WTC11 (cell line): Measurements from ENCODE around the gene NOS1. TPM values are rescaled to one million over a fixed set of nuclear protein-coding genes. Genes with fewer than 3 reads are reported as not detected.

Experiments used
- ATAC-seq: fragments of 200-7000 bp; cut with Tn5 transposase; 2 replicates; pipeline ENCODE4 v1.10.0; 2021; ENCODE audit warnings: mild to moderate bottlenecking, moderate library complexity
- CTCF ChIA-PET: fragments of 300-600 bp; sonication (Branson Sonifier 250); formaldehyde crosslinking; loops from one replicate; lab custom pipeline; 2021; ENCODE audit warnings: antibody characterized with exemption; lab: Charles Lee
- POLR2A ChIA-PET: fragments of 350-600 bp; sonication (Branson Sonifier 250); formaldehyde crosslinking; loops from one replicate; lab custom pipeline; 2021; ENCODE audit warnings: antibody characterized with exemption; lab: Charles Lee
- DNase-seq: peaks from one replicate; pipeline ENCODE4 v3.0.0; 2021; ENCODE audit warnings: low spot score
- H3K27ac Mint-ChIP-seq: 2 replicates; pipeline ENCODE4 v1.8.0; 2021; ENCODE audit warnings: mixed read lengths
- H3K27me3 Mint-ChIP-seq: 2 replicates; pipeline ENCODE4 v1.8.0; 2021; ENCODE audit warnings: low read depth, mild to moderate bottlenecking, moderate library complexity, mixed read lengths
- H3K36me3 Mint-ChIP-seq: 2 replicates; pipeline ENCODE4 v1.8.0; 2021; ENCODE audit warnings: mixed read lengths
- H3K4me1 Mint-ChIP-seq: 2 replicates; pipeline ENCODE4 v1.8.0; 2022; ENCODE audit warnings: mixed read lengths
- H3K4me3 Mint-ChIP-seq: 2 replicates; pipeline ENCODE4 v1.8.0; 2021; ENCODE audit warnings: mild to moderate bottlenecking, moderate library complexity, mixed read lengths
- H3K9me3 Mint-ChIP-seq: 2 replicates; pipeline ENCODE4 v1.8.0; 2021; ENCODE audit warnings: mixed read lengths
- EMX1 ChIP-seq: fragments of 250-450 bp; sonication (Bioruptor Pico); IDR thresholded peaks from 2 replicates; pipeline ENCODE4 v1.8.0; 2021; ENCODE audit warnings: mild to moderate bottlenecking
- HMGA2 ChIP-seq: fragments of 250-450 bp; sonication (Bioruptor Pico); IDR thresholded peaks from 2 replicates; pipeline ENCODE4 v1.4.0; 2021; ENCODE audit warnings: mild to moderate bottlenecking, moderate library complexity
- TCF7 ChIP-seq: sonication (generic); formaldehyde crosslinking; IDR thresholded peaks from 2 replicates; pipeline ENCODE4 v1.8.0; 2022; ENCODE audit warnings: mild to moderate bottlenecking, low read depth, missing genetic modification reagents, moderate library complexity
- ZNF263 ChIP-seq: sonication (generic); formaldehyde crosslinking; IDR thresholded peaks from 2 replicates; pipeline ENCODE4 v1.8.1; 2022; ENCODE audit warnings: low read depth, mild to moderate bottlenecking, moderate library complexity, missing genetic modification reagents
- ZNF423 ChIP-seq: fragments of 250-450 bp; sonication (Bioruptor Pico); IDR thresholded peaks from 2 replicates; pipeline ENCODE4 v2.1.2; 2022; ENCODE audit warnings: mild to moderate bottlenecking, moderate library complexity
- total RNA-seq: library from RNA; stranded (reverse); gene quantifications from 3 replicates; pipeline ENCODE4 v1.2.3, GENCODE V29; 2021
- TF ChIP-seq, protein P1 (sequence below): sonication (generic); formaldehyde crosslinking; IDR thresholded peaks from 2 replicates; pipeline ENCODE4 v1.8.0; 2023; ENCODE audit warnings: missing genetic modification reagents
- TF ChIP-seq, protein P2 (sequence below): sonication (generic); formaldehyde crosslinking; conservative IDR thresholded peaks from 2 replicates; pipeline ENCODE4 v1.8.1; 2022; ENCODE audit warnings: mild to moderate bottlenecking, missing genetic modification reagents
- TF ChIP-seq, protein P3 (sequence below): sonication (generic); formaldehyde crosslinking; IDR thresholded peaks from 2 replicates; pipeline ENCODE4 v1.8.1; 2022; ENCODE audit warnings: low read depth, missing genetic modification reagents, borderline replicate concordance
- TF ChIP-seq, protein P4 (sequence below): fragments of 250-450 bp; sonication (Bioruptor Pico); IDR thresholded peaks from 2 replicates; pipeline ENCODE4 v1.9.0; 2021; ENCODE audit warnings: moderate library complexity, mild to moderate bottlenecking, inconsistent platforms, borderline replicate concordance
- TF ChIP-seq, protein P5 (sequence below): sonication (generic); formaldehyde crosslinking; IDR thresholded peaks from 2 replicates; pipeline ENCODE4 v1.8.1; 2023; ENCODE audit warnings: mild to moderate bottlenecking, missing genetic modification reagents, moderate library complexity
- TF ChIP-seq, protein P6 (sequence below): sonication (generic); formaldehyde crosslinking; IDR thresholded peaks from 2 replicates; pipeline ENCODE4 v1.8.1; 2023; ENCODE audit warnings: mild to moderate bottlenecking, missing genetic modification reagents, moderate library complexity
- TF ChIP-seq, protein P7 (sequence below): sonication (generic); formaldehyde crosslinking; IDR thresholded peaks from 2 replicates; pipeline ENCODE4 v1.8.0; 2022; ENCODE audit warnings: mild to moderate bottlenecking, missing genetic modification reagents
- TF ChIP-seq, protein P8 (sequence below): sonication (generic); formaldehyde crosslinking; IDR thresholded peaks from 2 replicates; pipeline ENCODE4 v1.8.0; 2023; ENCODE audit warnings: missing genetic modification reagents, mild to moderate bottlenecking, borderline replicate concordance
- TF ChIP-seq, protein P9 (sequence below): sonication (generic); formaldehyde crosslinking; IDR thresholded peaks from 2 replicates; pipeline ENCODE4 v1.8.1; 2023; ENCODE audit warnings: mild to moderate bottlenecking, missing genetic modification reagents
- TF ChIP-seq, protein P10 (sequence below): sonication (generic); formaldehyde crosslinking; IDR thresholded peaks from 2 replicates; pipeline ENCODE4 v1.8.1; 2022; ENCODE audit warnings: mild to moderate bottlenecking, missing genetic modification reagents, moderate library complexity, borderline replicate concordance
- TF ChIP-seq, protein P11 (sequence below): sonication (generic); formaldehyde crosslinking; IDR thresholded peaks from 2 replicates; pipeline ENCODE4 v1.8.1; 2022; ENCODE audit warnings: low read depth, mild to moderate bottlenecking, moderate library complexity, missing genetic modification reagents, borderline replicate concordance

The NOS1 gene
- total RNA-seq, 1 experiment from 2014 or later, result 4.5 TPM

DNA sequence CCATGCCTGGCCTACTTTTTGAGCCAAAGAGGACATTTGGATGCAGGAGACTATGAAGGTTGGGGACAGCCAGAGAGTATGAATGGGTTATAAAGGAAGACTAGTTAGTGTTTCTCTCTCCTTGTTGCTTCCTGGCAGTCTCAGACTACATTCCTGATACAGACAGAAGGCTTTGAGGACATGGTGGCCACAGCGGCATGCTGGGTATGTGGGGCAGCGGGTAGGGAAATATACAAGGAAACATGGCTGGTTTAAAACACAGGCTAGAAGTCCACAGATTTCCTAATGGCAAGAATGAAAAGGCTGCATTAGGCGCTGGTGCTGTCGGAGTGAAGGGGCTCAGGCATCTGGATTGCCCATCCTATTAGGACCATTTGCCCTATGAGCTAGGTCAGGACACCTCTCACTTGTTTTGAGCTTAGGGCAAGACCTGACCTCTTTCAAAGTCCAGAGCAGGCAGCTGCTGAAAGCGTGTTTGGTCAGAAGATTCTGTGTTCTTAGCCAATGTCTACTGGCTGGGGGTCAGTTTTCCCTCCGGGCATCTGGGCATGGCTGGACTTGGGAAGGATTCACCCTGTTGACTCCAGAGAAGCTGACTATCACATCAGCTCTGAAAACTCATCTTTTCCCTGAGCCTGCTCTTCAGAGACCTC lies 151.0 kb downstream of the NOS1 start:
- Mint-ChIP-seq H3K27me3 (no peaks in the 10 kb centered on the region; the same call in 1 of the 2 replicates), H3K9me3 (no peaks in the 10 kb centered on the region), H3K4me3 (no peak overlapping the region), H3K4me1 (peaks cover 17% of the 10 kb centered on the region), H3K27ac (no peak overlapping the region), H3K36me3 (no peaks in the 10 kb centered on the region)
- ChIA-PET POLR2A (no interaction called here), CTCF (interaction anchor here (0.8 to 3.1 kb wide), 7 partner anchors 17 to 640 kb away, joined by 3 to 12 read pairs (median 4); no protein-coding TSS in a partner anchor)
- TF ChIP-seq, protein P1, sequence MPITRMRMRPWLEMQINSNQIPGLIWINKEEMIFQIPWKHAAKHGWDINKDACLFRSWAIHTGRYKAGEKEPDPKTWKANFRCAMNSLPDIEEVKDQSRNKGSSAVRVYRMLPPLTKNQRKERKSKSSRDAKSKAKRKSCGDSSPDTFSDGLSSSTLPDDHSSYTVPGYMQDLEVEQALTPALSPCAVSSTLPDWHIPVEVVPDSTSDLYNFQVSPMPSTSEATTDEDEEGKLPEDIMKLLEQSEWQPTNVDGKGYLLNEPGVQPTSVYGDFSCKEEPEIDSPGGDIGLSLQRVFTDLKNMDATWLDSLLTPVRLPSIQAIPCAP (CRISPR knock-in tag), result no peak
- TF ChIP-seq, protein P2, sequence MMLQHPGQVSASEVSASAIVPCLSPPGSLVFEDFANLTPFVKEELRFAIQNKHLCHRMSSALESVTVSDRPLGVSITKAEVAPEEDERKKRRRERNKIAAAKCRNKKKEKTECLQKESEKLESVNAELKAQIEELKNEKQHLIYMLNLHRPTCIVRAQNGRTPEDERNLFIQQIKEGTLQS, result no peak
- TF ChIP-seq, protein P3, sequence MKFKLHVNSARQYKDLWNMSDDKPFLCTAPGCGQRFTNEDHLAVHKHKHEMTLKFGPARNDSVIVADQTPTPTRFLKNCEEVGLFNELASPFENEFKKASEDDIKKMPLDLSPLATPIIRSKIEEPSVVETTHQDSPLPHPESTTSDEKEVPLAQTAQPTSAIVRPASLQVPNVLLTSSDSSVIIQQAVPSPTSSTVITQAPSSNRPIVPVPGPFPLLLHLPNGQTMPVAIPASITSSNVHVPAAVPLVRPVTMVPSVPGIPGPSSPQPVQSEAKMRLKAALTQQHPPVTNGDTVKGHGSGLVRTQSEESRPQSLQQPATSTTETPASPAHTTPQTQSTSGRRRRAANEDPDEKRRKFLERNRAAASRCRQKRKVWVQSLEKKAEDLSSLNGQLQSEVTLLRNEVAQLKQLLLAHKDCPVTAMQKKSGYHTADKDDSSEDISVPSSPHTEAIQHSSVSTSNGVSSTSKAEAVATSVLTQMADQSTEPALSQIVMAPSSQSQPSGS (CRISPR knock-in tag), result no peak
- TF ChIP-seq, protein P4, sequence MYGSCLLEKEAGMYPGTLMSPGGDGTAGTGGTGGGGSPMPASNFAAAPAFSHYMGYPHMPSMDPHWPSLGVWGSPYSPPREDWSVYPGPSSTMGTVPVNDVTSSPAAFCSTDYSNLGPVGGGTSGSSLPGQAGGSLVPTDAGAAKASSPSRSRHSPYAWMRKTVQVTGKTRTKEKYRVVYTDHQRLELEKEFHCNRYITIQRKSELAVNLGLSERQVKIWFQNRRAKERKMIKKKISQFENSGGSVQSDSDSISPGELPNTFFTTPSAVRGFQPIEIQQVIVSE, result no peak
- TF ChIP-seq, protein P5, sequence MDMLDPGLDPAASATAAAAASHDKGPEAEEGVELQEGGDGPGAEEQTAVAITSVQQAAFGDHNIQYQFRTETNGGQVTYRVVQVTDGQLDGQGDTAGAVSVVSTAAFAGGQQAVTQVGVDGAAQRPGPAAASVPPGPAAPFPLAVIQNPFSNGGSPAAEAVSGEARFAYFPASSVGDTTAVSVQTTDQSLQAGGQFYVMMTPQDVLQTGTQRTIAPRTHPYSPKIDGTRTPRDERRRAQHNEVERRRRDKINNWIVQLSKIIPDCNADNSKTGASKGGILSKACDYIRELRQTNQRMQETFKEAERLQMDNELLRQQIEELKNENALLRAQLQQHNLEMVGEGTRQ (CRISPR knock-in tag), result no peak
- TF ChIP-seq, protein P6, sequence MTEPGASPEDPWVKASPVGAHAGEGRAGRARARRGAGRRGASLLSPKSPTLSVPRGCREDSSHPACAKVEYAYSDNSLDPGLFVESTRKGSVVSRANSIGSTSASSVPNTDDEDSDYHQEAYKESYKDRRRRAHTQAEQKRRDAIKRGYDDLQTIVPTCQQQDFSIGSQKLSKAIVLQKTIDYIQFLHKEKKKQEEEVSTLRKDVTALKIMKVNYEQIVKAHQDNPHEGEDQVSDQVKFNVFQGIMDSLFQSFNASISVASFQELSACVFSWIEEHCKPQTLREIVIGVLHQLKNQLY, result no peak
- TF ChIP-seq, protein P7, sequence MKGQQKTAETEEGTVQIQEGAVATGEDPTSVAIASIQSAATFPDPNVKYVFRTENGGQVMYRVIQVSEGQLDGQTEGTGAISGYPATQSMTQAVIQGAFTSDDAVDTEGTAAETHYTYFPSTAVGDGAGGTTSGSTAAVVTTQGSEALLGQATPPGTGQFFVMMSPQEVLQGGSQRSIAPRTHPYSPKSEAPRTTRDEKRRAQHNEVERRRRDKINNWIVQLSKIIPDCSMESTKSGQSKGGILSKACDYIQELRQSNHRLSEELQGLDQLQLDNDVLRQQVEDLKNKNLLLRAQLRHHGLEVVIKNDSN (CRISPR knock-in tag), result no peak
- TF ChIP-seq TCF7 (CRISPR knock-in tag) (no peak), ZNF423 (CRISPR knock-in tag) (no peak), ZNF263 (no peak), EMX1 (CRISPR knock-in tag) (no peak), HMGA2 (CRISPR knock-in tag) (no peak)
- TF ChIP-seq, protein P8, sequence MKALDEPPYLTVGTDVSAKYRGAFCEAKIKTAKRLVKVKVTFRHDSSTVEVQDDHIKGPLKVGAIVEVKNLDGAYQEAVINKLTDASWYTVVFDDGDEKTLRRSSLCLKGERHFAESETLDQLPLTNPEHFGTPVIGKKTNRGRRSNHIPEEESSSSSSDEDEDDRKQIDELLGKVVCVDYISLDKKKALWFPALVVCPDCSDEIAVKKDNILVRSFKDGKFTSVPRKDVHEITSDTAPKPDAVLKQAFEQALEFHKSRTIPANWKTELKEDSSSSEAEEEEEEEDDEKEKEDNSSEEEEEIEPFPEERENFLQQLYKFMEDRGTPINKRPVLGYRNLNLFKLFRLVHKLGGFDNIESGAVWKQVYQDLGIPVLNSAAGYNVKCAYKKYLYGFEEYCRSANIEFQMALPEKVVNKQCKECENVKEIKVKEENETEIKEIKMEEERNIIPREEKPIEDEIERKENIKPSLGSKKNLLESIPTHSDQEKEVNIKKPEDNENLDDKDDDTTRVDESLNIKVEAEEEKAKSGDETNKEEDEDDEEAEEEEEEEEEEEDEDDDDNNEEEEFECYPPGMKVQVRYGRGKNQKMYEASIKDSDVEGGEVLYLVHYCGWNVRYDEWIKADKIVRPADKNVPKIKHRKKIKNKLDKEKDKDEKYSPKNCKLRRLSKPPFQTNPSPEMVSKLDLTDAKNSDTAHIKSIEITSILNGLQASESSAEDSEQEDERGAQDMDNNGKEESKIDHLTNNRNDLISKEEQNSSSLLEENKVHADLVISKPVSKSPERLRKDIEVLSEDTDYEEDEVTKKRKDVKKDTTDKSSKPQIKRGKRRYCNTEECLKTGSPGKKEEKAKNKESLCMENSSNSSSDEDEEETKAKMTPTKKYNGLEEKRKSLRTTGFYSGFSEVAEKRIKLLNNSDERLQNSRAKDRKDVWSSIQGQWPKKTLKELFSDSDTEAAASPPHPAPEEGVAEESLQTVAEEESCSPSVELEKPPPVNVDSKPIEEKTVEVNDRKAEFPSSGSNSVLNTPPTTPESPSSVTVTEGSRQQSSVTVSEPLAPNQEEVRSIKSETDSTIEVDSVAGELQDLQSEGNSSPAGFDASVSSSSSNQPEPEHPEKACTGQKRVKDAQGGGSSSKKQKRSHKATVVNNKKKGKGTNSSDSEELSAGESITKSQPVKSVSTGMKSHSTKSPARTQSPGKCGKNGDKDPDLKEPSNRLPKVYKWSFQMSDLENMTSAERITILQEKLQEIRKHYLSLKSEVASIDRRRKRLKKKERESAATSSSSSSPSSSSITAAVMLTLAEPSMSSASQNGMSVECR (CRISPR knock-in tag), result no peak
- TF ChIP-seq, protein P9, sequence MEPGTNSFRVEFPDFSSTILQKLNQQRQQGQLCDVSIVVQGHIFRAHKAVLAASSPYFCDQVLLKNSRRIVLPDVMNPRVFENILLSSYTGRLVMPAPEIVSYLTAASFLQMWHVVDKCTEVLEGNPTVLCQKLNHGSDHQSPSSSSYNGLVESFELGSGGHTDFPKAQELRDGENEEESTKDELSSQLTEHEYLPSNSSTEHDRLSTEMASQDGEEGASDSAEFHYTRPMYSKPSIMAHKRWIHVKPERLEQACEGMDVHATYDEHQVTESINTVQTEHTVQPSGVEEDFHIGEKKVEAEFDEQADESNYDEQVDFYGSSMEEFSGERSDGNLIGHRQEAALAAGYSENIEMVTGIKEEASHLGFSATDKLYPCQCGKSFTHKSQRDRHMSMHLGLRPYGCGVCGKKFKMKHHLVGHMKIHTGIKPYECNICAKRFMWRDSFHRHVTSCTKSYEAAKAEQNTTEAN, result no peak
- TF ChIP-seq, protein P10, sequence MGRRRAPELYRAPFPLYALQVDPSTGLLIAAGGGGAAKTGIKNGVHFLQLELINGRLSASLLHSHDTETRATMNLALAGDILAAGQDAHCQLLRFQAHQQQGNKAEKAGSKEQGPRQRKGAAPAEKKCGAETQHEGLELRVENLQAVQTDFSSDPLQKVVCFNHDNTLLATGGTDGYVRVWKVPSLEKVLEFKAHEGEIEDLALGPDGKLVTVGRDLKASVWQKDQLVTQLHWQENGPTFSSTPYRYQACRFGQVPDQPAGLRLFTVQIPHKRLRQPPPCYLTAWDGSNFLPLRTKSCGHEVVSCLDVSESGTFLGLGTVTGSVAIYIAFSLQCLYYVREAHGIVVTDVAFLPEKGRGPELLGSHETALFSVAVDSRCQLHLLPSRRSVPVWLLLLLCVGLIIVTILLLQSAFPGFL (CRISPR knock-in tag), result no peak
- TF ChIP-seq, protein P11, sequence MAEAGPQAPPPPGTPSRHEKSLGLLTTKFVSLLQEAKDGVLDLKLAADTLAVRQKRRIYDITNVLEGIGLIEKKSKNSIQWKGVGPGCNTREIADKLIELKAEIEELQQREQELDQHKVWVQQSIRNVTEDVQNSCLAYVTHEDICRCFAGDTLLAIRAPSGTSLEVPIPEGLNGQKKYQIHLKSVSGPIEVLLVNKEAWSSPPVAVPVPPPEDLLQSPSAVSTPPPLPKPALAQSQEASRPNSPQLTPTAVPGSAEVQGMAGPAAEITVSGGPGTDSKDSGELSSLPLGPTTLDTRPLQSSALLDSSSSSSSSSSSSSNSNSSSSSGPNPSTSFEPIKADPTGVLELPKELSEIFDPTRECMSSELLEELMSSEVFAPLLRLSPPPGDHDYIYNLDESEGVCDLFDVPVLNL, result no peak
- no peak for DNase-seq
- no peak for ATAC-seq
